ENCODE results near the gene CTSZ.

DNA sequence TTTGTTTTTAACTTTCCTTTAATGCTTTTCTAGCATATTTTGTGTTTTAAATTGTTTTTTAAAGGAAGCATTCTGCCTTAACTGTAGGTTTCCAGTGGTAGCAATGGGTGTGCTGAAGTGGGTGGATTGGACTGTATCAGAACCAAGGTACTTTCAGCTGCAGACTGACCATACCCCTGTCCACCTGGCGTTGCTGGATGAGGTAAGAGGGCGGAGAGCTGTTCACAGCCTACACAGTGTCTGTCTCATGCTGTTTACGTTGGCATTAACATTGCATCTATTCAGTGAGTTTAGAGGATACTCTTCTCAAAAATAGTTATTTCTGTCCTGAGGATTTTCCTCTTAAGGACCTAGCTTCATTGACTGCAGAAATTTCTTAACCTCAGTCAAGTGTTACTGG lies 14.1 kb downstream of the CTSZ start:
- TF ChIP-seq POLR2A (IDR thresholded peaks at IDR 0.05; ENCODE audit: extremely low read depth, insufficient read length) (no peak), MYC (IDR thresholded peaks at IDR 0.05; ENCODE audit: low read depth, low read length) (no peak)
- TF ChIP-seq, protein P1, sequence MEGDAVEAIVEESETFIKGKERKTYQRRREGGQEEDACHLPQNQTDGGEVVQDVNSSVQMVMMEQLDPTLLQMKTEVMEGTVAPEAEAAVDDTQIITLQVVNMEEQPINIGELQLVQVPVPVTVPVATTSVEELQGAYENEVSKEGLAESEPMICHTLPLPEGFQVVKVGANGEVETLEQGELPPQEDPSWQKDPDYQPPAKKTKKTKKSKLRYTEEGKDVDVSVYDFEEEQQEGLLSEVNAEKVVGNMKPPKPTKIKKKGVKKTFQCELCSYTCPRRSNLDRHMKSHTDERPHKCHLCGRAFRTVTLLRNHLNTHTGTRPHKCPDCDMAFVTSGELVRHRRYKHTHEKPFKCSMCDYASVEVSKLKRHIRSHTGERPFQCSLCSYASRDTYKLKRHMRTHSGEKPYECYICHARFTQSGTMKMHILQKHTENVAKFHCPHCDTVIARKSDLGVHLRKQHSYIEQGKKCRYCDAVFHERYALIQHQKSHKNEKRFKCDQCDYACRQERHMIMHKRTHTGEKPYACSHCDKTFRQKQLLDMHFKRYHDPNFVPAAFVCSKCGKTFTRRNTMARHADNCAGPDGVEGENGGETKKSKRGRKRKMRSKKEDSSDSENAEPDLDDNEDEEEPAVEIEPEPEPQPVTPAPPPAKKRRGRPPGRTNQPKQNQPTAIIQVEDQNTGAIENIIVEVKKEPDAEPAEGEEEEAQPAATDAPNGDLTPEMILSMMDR (IDR thresholded peaks at IDR 0.05; ENCODE audit: low read depth, low read length) = no peak
- TF ChIP-seq, protein P2, sequence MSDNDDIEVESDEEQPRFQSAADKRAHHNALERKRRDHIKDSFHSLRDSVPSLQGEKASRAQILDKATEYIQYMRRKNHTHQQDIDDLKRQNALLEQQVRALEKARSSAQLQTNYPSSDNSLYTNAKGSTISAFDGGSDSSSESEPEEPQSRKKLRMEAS (IDR thresholded peaks at IDR 0.05; ENCODE audit: low read depth, low read length) = no peak

Data from NB4 (cell line).